Islet of Langerhans (tissue), 1 donor: ENCODE measurements around the gene TBXAS1.

Experiments used
- FAIRE-seq: peaks from one replicate; lab custom pipeline; 2011; peaks lifted over from hg19 to GRCh38; lab: Jason Lieb, UNC

Gene TBXAS1

DNA sequence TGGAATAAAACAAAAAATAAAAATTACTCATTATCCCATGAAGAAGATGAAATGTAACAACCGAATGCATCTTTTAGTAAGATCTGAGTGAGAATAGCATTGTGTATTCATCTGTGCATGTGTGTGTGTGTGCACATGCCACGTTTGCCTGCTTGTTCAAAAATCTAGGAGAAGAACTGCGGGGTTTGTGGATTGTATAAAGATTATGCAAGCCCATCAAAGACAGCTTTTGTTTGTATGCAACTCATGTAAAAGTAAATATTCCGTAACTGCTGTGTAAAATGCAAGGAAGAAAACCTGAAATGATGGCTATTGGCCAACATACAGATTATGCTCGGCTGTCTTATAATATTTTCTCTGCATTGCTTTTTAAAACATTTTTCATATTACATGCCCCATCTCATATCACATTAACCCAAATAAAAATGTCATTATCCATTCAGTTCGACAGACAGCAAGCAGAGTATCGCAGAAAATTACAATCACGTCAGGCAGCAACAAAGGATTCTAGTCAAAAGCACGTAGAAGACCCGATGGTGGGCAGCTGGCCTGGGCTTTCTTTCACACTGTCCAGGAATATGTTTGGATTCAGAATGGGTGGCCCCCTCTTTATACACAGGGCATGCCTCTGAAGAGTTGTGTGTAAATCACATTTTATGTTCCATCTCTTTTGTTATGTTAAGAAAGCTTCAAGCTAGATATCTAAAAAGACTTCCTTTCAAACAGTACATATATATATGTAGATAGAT, 119.7 kb downstream of the TBXAS1 start:
- FAIRE-seq: no peak

DNA sequence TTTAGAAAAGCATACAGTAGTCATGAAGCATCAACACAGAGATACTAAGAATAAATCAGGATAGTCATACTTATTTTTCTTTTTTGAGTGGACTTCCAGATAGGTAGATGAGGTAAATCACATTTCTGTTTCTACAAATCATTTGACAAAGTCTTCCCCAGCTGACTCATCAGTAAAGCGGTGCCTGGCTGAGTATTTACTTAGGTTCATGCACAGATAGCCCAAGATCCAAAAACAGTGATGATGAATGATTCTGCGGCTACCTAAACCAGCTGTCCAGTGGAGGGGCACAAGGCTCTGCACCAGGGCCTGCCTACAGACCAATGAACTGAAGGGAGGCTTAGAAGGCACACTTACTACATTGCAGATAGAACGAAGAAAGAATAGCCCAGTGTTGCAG, 120.6 kb downstream of the TBXAS1 start:
- FAIRE-seq: peak; percentile 5

DNA sequence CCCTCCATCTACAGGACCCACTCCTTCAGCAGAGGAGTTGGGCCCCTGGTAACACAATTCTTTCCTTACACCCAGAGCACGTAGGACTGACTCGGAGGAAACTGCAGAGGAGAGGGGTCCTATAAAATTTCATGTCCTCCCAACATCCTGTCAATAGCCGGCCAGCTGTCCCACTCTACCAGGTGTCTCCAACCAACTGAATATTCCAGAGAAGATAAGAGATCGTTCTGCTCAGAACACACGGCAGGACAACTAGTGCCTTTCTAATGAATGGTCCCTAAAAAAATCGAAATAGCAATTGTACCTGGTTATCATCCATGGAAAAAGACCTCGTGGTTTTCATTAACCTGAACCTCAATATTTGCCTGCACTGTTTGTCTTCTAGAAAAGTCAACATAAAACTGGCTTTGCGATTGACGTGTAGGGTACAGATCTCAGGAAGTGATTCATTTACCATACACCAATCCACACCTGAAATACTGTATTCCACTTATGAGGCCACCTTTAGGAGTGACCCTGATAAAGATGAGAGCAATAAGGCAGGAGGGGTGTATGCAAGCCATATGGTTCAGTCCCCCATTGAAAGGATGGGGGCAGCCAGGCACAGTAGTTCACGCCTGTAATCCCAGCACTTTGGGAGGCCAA, 121.9 kb downstream of the TBXAS1 start:
- FAIRE-seq: no peak

DNA sequence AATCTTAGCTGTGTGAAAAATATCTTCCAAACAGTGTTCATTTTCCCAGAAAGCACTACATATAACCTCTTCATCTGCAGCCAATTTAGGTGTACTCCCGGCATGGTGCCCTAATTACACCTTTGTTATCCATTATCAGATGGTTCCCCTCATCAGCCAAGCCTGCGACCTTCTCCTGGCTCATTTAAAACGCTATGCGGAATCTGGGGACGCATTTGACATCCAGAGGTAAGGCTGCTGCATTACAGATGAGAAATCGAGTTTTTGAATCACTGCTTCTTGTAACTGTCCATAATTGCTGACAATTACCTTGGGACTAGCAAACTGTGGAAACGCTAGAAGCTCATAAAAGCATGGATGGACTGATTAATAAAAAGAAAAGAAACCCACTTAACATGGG, 124.2 kb downstream of the TBXAS1 start:
- FAIRE-seq: no peak

DNA sequence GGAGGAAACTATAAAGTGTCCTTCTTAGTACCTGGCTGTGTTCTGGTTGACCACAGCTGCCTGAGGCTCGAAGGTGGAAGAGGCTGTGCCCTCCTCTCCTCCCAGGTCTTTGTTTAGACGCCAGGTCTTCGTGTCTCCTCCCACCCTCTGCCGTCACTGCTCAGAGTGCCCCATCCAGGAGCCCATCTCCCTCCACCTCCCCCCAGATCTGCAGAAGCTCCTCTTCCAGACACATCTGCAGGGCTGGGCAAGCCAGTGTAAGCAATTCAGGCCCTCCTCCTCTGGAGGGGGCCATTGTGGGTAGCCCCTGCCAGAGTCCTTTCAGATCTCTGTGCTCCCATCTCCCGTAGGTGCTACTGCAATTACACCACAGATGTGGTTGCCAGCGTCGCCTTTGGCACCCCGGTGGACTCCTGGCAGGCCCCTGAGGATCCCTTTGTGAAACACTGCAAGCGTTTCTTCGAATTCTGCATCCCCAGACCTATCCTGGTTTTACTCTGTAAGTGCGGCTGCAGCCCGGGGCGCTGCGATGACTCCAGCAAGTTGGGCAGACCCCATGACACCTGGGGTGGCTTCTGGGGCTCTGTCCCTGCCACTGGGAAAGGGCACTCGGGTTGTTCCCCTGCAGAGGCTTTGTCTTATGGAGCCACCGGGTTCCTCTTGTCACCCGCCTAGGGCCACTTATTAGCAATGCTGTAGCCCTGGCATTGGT, 126.2 kb downstream of the TBXAS1 start:
- FAIRE-seq: no peak

DNA sequence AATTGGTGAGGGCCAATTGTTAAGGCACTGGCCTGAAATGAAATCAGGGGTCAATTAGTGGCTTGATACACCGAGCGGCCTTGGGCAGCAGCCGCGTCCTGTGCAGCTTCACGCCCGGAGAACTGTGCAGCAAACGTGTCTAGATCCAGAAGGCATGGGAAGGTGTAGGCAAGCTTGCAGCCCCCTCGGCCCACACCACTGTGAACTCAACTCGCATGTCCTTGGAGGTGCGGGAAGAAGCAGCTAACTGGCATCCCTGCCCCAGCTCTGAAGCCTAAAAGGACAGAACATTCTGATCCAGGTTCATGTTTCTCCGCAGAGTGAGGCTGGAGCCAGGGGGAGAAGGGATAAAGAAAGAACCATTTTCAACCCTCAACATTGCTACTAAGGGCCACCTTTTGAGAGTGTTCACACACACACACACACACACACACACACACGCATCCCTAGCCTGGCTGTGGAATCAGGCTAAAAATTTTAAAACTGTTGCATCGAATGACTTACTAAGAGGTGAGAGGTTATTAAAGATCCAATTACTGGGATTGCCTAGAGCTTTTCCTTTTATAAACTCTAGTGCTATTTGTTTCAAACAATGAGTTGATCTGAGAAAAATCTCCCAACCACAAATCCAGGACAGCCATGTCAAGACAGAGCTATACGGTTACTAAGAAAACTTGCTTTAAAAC, 129.7 kb downstream of the TBXAS1 start:
- FAIRE-seq: no peak

DNA sequence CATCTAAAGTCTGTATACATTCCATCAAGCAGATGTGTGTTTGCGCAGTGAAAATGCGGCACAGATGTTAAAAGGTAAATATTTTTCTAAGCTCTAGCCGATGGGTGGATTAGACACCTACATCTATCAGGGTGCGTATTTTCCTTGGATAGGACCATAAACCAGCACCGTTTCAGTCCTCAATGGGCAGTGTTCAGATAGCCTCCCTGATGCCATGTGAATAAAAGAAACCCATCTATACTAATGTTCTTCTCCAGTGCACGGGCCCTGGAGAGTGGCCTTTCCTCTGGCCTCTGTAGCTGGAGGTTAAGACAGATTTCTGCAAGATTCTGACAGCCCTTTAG, 130.2 kb downstream of the TBXAS1 start:
- no peak for FAIRE-seq

DNA sequence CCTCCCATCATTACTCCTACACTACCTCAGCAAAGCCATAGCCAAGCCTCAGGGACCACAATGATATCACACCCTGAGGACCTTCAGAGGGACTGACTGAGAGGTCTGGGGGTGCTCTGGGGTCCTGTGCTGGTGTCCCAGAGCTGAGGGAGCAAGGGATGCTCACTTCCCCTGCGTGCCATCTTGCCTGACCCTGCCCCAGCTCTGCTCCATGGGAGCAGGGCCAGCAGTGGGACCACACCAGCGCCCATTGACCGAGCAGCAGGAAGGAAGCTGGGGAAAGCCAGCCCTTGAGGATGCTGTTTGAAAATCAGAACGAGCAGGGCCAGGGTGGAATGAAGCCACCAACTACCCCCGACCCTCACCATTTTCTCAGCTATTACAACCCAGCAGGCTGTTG, 130.7 kb downstream of the TBXAS1 start:
- no peak for FAIRE-seq

DNA sequence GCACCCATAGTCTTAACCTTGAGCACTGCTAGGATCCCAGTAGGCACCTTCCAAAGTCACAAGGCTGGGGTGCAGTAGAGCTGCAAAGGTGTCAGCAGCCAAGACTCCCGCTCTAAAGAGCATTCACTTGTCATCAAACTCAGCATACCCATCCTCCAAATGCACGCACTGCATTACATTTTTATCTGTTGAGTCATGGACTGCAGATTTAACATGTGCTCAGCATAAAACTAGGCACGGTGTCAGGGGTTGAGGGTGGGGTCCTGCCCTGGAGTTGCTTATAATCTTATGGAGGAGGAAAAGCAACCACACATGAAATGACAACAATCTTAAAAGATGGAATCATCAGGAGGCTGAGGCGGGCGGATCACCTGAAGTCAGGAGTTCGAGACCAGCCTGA, 131.1 kb downstream of the TBXAS1 start:
- FAIRE-seq: no peak

DNA sequence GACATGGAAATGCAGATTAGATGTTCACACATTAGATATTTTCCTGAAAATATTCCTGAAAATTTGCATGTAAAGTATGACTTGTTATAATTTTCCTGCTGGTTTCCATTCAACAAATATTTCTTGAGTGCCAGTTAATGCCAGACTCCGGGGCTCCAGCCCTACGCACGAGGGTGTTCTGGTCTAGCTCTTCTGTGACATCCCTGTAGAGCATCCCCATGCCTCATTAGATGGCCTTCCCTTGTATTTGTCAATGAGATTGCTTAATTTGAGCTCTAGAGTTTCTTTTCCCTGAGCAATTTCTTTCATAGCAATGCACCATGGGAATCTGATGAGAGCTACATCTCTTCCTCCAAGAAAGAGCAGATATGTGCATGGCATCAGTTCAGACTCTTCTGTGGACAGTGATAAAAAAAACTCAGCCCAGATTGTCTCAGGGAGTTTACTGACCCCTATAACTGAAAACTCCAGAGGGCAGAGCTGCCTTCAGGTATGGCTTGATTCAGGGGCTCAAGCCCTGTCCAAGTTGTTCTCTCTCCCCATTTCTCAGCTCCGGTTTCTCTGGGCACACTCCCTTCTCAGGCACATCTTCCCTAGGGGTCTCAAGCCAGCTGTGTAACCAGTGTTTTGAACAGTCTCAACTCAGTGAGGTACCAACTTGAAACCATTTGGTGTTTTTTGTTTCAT, 137.0 kb downstream of the TBXAS1 start:
- no peak for FAIRE-seq

DNA sequence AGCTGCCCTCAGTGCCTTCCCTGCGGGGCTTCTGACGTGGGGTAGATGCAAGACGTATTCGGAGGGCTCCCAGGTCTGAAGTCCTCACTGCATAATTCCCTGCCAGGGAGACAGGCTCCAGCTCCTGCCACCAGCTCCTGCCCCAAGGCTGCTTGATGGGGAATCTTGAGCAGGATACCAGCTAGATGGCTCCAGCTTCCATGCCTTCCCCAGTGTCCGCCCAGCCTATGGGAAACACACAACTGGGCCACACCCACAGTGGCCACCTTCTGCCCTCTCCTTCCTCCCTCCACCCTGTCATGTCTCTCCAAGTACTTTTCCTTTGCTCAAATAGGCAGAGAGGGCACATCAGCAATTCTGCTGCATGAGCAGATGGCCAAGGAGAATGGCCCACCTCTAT, 137.9 kb downstream of the TBXAS1 start:
- FAIRE-seq: no peak

DNA sequence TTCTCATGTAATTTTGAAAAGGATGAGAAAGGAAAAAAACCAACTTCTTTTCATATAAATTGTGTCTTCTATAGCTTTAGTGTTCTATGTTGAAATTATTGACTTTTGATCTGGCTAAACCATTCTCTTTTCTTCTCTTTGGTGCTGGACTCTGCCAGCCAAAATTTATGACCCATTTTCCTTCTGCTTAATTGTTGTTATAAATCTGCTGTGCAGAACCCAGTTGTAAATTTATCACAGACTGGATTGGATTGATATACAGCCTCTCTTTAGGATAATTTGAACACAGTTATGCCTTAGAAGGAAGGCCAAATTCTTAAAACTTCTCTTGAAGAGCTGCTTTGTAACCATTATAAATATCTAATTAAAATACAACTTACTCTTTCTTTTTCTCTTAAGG, 139.9 kb downstream of the TBXAS1 start:
- no peak for FAIRE-seq

DNA sequence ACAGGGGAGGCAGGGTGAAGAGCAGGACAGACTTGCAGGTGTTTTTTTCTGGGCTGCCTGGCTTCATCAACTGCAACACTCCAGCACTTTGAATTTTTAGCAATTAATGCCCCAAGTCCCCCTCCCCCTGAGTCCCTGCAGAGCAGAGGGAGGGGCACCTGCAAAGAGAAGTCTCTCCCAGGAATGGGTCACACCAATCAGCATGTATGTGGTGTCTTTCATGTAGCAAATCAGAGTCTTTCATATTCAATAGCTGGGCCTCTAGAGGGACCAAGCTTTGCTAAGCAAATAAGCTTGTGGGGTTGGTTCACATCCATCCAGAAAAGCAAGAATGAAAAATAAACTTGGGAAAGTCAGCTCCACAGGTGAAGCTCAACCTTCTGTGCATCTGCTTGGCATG, 143.0 kb downstream of the TBXAS1 start:
- no peak for FAIRE-seq

DNA sequence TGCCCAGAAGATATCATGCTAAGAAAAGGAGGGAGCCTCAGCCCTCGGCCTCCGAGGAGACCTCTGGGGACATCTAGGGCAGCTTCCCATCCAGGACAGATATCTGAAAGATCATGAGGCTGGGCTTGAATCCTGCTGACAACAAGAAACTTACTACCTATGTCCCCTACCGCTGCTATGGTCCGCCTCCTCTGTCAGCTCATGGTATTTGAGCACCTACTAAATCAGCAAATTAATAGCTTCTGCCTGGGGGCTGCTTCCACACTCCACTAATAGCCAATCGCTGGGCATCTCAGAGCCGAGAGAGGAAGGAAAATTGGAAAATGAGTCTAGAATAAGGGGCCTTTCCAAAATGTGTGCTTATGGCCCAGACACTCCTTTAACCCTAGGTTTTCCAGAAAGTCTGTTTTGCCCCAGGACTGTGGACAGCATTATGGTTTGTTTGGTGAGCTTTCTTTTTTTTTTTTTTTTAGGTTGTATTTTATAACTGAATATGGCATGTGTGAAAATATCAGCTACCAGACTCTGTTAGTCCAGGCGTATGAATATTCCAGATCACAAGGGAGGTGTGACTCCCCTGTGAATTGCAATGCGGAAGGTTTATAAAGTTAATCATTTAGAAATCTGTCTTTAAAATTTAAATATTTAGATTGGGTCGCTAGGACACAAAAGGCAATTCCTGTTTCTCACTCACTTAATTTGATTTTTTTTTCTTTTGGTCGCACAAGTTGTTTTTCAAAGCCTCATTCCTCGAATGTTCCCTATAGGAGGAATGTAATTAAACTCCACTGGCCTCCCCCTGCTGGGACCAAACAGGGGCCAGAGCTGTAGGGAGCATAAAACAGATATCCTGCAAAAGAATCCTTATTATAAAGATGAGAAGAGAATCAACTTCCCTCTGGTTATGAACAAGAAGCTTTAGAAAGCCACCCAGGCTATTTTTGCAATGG, 144.3 kb downstream of the TBXAS1 start:
- no peak for FAIRE-seq

DNA sequence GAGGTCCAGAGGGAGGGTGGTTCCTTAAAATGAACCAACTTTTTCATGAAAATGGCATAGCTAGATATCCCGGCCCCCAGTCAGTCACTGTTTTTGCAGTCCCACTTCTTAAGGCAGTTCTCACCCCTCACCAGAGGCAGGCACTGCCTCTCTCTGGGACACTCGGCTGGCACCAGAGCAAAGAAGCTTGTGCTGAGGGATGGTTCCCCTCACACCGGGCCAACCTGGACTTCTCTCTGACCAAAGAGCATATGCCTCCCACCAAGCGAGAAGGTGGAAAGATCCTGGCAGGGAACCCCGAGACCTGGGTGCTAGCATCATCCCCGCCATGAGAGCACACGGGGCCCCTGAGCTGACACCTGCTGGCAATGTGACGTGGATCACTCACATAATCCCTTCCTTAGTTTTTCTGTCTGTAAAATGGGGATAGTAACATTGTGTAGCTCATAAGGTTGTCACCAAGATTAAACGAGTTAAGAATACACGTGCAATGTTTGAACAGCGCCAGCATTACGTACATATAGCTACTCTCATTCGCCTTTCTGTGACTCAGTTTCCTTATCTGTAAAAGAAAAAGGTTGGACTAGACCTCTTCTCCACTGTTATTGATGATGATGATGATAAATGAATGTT, 145.2 kb downstream of the TBXAS1 start:
- FAIRE-seq: no peak

DNA sequence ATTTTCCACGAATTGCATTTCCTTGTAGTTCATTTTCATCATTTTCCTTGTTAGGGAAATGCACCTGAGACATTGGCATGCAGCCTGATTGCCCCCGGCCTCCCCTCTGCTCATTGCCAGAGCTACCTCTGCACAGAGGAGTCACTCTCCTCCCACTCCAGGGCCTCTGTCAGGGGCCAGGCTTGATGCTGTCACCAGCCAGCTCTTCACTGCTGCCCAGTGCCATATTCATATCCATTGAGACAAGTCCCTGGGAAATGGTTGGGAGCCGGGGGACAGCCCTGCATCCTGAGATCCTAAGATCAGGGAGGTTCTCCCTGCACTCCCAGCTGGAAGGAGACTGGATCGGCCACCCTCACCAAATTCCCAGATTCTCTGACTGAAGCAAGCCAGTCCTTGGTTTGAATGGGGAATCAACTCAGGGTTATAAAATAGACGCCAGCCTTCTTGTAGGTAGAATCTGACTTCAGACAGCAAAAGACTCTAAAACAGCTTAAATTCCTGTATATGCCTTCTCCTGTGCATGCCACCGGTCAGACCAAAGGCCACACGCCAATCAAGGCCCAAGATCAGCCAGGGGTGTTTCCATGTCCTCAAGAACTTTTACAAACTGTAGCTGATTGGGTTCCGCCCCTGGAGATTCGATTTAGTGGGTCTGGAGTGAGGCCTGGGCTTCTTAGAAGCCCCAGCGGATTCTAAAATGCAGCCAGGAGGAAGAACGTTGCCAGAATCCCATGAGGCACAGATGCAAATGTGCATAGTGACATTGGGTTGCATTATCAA, 147.2 kb downstream of the TBXAS1 start:
- FAIRE-seq: no peak

DNA sequence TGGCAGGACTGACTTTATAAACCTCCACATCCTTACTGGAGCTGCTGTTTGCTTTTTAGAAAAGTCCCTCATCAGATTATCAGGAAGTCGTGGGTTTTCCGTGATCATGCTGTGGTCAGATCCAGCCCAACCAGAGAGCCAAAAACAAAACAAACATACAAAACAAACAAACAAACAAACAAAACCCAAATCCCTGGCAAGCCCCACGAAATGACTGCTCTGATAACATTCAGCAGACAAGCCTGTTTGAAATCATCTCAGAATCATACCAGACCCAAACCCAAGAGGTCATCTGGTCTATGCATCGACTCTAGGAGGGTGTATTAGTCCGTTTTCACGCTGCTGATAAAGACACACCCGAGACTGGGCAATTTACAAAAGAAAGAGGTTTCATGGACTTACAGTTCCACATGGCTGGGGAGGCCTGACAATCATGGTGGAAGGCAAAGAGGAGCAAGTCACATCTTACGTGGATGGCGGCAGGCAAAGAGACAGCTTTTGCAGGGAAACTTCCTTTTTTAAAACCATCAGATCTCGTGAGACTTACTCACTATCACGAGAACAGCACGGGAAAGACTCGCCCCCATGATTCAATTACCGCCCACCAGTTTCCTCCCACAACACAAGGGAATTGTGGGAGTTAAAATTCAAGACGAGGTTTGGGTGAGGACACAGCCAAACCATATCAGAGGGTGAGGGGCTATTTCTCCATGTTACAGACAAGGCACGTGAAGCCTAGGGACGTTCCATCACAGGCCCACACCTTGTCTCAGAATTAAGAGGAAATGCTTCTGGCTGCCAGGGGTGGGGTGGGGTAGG, 148.0 kb downstream of the TBXAS1 start:
- no peak for FAIRE-seq

DNA sequence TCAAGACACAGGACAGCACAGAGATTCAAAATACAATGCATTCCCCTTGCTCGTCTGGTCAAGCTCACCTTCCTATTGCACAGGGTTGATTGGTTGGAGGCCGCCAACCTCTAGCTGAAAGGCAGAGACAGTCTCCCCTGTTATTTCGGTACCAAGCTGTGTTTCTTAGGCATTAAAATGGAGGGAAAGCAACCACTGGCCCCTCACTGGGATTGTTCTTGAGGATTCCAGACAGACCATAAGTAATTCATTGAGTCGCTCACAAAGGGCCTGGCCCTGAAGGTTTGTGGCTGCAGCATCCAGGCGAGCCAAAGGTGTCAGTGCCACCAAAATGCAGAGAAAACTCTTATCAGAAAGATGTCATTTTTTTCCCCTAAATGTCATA, 152.4 kb downstream of the TBXAS1 start:
- no peak for FAIRE-seq
